HCT116 (cell line): Measurements from ENCODE around the gene UBE2E2. TPM values are rescaled to one million over a fixed set of nuclear protein-coding genes. Genes with fewer than 3 reads are reported as not detected.

Experiments used
- ATAC-seq: fragments of 200-7000 bp; cut with Tn5 transposase; 2 replicates; pipeline ENCODE4 v1.9.1; 2020; ENCODE audit warnings: mild to moderate bottlenecking, moderate library complexity
- BruUV-seq: library from RNA; stranded (reverse); fragments of 400-500 nt; replicated peaks from 2 replicates; lab custom pipeline; 2021; lab: Mats Ljungman, UMichigan
- CTCF ChIA-PET: fragments of 300-600 bp; sonication (Branson Sonifier 250); formaldehyde crosslinking; loops from one replicate; lab custom pipeline; 2021; ENCODE audit warnings: antibody characterized with exemption; lab: Charles Lee
- POLR2A ChIA-PET: fragments of 300-600, 350-600 bp; sonication (Branson Sonifier 250); formaldehyde crosslinking; loops from one replicate; lab custom pipeline; 2021; ENCODE audit warnings: antibody characterized with exemption; lab: Charles Lee
- RAD21 ChIA-PET, 2 experiments: fragments of 300-600 bp; sonication (Branson Sonifier 250); formaldehyde crosslinking; loops; one replicate each; lab custom pipeline; 2023; ENCODE audit warnings: low total read pairs in 2 of 2; ENCODE audit not compliant: uncharacterized antibody in 2 of 2, unreplicated experiment in 2 of 2, low non-redundant PET in 1 of 2; lab: Charles Lee
- DNase-seq: peaks from one replicate; pipeline ENCODE4 v3.0.0-alpha.2; 2010; ENCODE audit warnings: low read depth, low spot score
- H2AFZ ChIP-seq: fragments of 200-600 bp; shearing (Covaris generic), sonication (generic); 2 replicates; pipeline ENCODE4 v1.6.1; 2017; ENCODE audit warnings: low read depth, mixed run types, mixed read lengths, antibody characterized with exemption, low read length; ENCODE audit not compliant: poor library complexity, severe bottlenecking
- H3K27ac ChIP-seq: 2 replicates; pipeline ENCODE4 v1.5.1; 2012; ENCODE audit warnings: low read depth, low read length
- H3K27me3 ChIP-seq: fragments of 200-600 bp; sonication (generic); 2 replicates; pipeline ENCODE4 v1.6.1; 2016; ENCODE audit warnings: mixed run types, low read length, mixed read lengths; ENCODE audit not compliant: insufficient read depth
- H3K36me3 ChIP-seq, 2 experiments: fragments of 200-500 bp in 1 of 2; fragments of 200-600 bp in 1 of 2; sonication (Bioruptor generic) in 1 of 2; sonication (generic) in 1 of 2; 2 replicates each; pipeline versions ENCODE4 v1.5.1 to v1.6.1; 2014 to 2016; ENCODE audit warnings: low read length in 2 of 2, inconsistent platforms in 1 of 2, mixed read lengths in 1 of 2, mixed run types in 1 of 2; ENCODE audit not compliant: insufficient read depth in 2 of 2, control insufficient read depth in 1 of 2
- H3K4me1 ChIP-seq, 2 experiments: fragments of 200-600 bp in 1 of 2; sonication (generic) in 1 of 2; 2 replicates each; pipeline versions ENCODE4 v1.5.1 to v1.6.1; 2012 to 2017; ENCODE audit warnings: low read length in 2 of 2, inconsistent platforms in 1 of 2, mild to moderate bottlenecking in 1 of 2, mixed read lengths in 1 of 2, mixed run types in 1 of 2, moderate library complexity in 1 of 2; ENCODE audit not compliant: insufficient read depth in 2 of 2, control insufficient read depth in 1 of 2
- H3K4me2 ChIP-seq: fragments of 200-600 bp; sonication (generic); 2 replicates; pipeline ENCODE4 v1.6.1; 2017; ENCODE audit warnings: mixed run types, low read length, mixed read lengths
- H3K4me3 ChIP-seq, 2 experiments: fragments of 200-600 bp in 1 of 2; sonication (generic) in 1 of 2; replicated peaks in 1 of 2; 2 replicates each; pipeline ENCODE4 v1.5.1; 2011 to 2016; ENCODE audit warnings: low read length in 2 of 2, control low read depth in 1 of 2, low read depth in 1 of 2, mild to moderate bottlenecking in 1 of 2, mixed read lengths in 1 of 2, mixed run types in 1 of 2
- H3K79me2 ChIP-seq: fragments of 200-600 bp; sonication (generic); 2 replicates; pipeline ENCODE4 v1.6.1; 2017; ENCODE audit warnings: mild to moderate bottlenecking, mixed run types, low read length, moderate library complexity, mixed read lengths; ENCODE audit not compliant: insufficient read depth
- H3K9ac ChIP-seq: fragments of 200-600 bp; sonication (generic); 2 replicates; pipeline ENCODE4 v1.6.1; 2016; ENCODE audit warnings: low read length, mixed read lengths
- H3K9me2 ChIP-seq: fragments of 200-600 bp; sonication (generic), shearing (Covaris generic); 2 replicates; pipeline ENCODE4 v1.6.1; 2017; ENCODE audit warnings: mixed run types, mild to moderate bottlenecking, moderate library complexity; ENCODE audit not compliant: insufficient read depth
- H3K9me3 ChIP-seq, 2 experiments: fragments of 200-500 bp in 1 of 2; fragments of 200-600 bp in 1 of 2; sonication (Bioruptor generic) in 1 of 2; sonication (generic) in 1 of 2; 2 replicates each; pipeline ENCODE4 v1.6.1; 2014 to 2017; ENCODE audit warnings: low read length in 2 of 2, mixed read lengths in 2 of 2, inconsistent platforms in 1 of 2, low read depth in 1 of 2, mild to moderate bottlenecking in 1 of 2, mixed run types in 1 of 2, moderate library complexity in 1 of 2; ENCODE audit not compliant: control insufficient read depth in 1 of 2, insufficient read depth in 1 of 2
- H4K20me1 ChIP-seq: fragments of 200-600 bp; sonication (generic), shearing (Covaris generic); 2 replicates; pipeline ENCODE4 v1.6.1; 2017; ENCODE audit warnings: mixed run types, mild to moderate bottlenecking, moderate library complexity; ENCODE audit not compliant: insufficient read depth
- EGR1 ChIP-seq: IDR thresholded peaks from 2 replicates; pipeline ENCODE4 v1.6.1; 2012; ENCODE audit warnings: low read depth
- ZBTB33 ChIP-seq: IDR thresholded peaks from 2 replicates; pipeline ENCODE4 v1.6.1; 2011; ENCODE audit warnings: mild to moderate bottlenecking, low read length, moderate library complexity; ENCODE audit not compliant: insufficient replicate concordance; ENCODE audit errors: extremely low read depth
- ZNF274 ChIP-seq: fragments of 200-500 bp; sonication (Bioruptor generic); IDR thresholded peaks from 2 replicates; pipeline ENCODE4 v1.6.1; 2014; ENCODE audit warnings: mild to moderate bottlenecking, low read depth, low read length, inconsistent platforms
- intact Hi-C: fragments of 100-400 bp; cut with micrococcal nuclease; formaldehyde crosslinking; loops from 2 replicates; pipeline ENCODE4 v1.10.0; 2022
- total RNA-seq: library from RNA; stranded (reverse); gene quantifications from one replicate; pipeline ENCODE4 v1.2.1, GENCODE V29; 2021; ENCODE audit not compliant: unreplicated experiment

The UBE2E2 gene
- total RNA-seq, 1 experiment from 2014 or later = 21.4 TPM

- no peak overlapping the region for H3K27ac ChIP-seq
- RAD21 ChIA-PET = no interaction called here
- peaks cover 4% of the 10 kb centered on the region for H3K27me3 ChIP-seq
- no peaks in the 10 kb centered on the region for H3K79me2 ChIP-seq
- no peaks in the 10 kb centered on the region for H3K9me2 ChIP-seq
- H3K9ac ChIP-seq = no peak overlapping the region
- H3K4me1 ChIP-seq = no peaks in the 10 kb centered on the region
- H3K9me3 ChIP-seq = no peaks in the 10 kb centered on the region
- POLR2A ChIA-PET = no interaction called here
- H3K36me3 ChIP-seq = no peaks in the 10 kb centered on the region
- DNase-seq (no peak), ATAC-seq (no peak)
- H3K4me2 ChIP-seq = no peak overlapping the region
- H4K20me1 ChIP-seq = no peaks in the 10 kb centered on the region
- H2AFZ ChIP-seq = no peak overlapping the region
- intact Hi-C loops = no loop called here
- no peak overlapping the region for H3K4me3 ChIP-seq
- BruUV-seq = no TSS peak
- TF ChIP-seq ZBTB33 = no peak
- TF ChIP-seq ZNF274 = no peak
- CTCF ChIA-PET = no interaction called here
These were observed 202.0 kb downstream of the UBE2E2 start for GRCh38 chr3:23405081-23405480.

GRCh38 chr3:23406601-23407000, 203.5 kb downstream of the UBE2E2 start:
- DNase-seq (no peak), ATAC-seq (no peak)
- Histone ChIP-seq H3K27ac (no peak overlapping the region), H3K4me3 (no peak overlapping the region), H3K9ac (no peak overlapping the region), H4K20me1 (no peaks in the 10 kb centered on the region), H3K9me3 (no peaks in the 10 kb centered on the region), H3K36me3 (no peaks in the 10 kb centered on the region), H3K4me1 (no peaks in the 10 kb centered on the region)
- intact Hi-C loops = no loop called here
- CTCF ChIA-PET = no interaction called here
- TF ChIP-seq EGR1 = no peak
- TF ChIP-seq, all 23 proteins: peak for 0
- BruUV-seq = no TSS peak
- peaks cover 4% of the 10 kb centered on the region for H3K27me3 ChIP-seq
- no peaks in the 10 kb centered on the region for H3K9me2 ChIP-seq
- H3K4me2 ChIP-seq = no peak overlapping the region
- no peak overlapping the region for H2AFZ ChIP-seq
- no peaks in the 10 kb centered on the region for H3K79me2 ChIP-seq
- RAD21 ChIA-PET = no interaction called here
- POLR2A ChIA-PET = no interaction called here
